ENCODE results near the gene FAM114A1. TPM values are rescaled to one million over a fixed set of nuclear protein-coding genes. Genes with fewer than 3 reads are reported as not detected.

Gene FAM114A1
- total RNA-seq, 1 donor from 2014 or later, result 223 TPM

GRCh38 chr4:38924353-38924752 is 56.7 kb downstream of the FAM114A1 start:
- no peak for TF ChIP-seq CTCF (IDR thresholded peaks at IDR 0.05)
- Mint-ChIP-seq H3K36me3 (ENCODE audit: low read depth) (peaks cover 36% of the 10 kb centered on the region), H3K9me3 (ENCODE audit: low read depth) (no peaks in the 10 kb centered on the region), H3K4me3 (ENCODE audit: unreplicated experiment) (no peak overlapping the region), H3K27me3 (ENCODE audit: low read depth) (no peaks in the 10 kb centered on the region), H3K27ac (ENCODE audit: unreplicated experiment) (no peak overlapping the region), H3K4me1 (ENCODE audit: low read depth) (peaks cover 22% of the 10 kb centered on the region)
- DNase-seq (ENCODE audit: low spot score), result no peak

- TF ChIP-seq CTCF (IDR thresholded peaks at IDR 0.05), result no peak
- DNase-seq (ENCODE audit: low spot score), result no peak
- H3K9me3 Mint-ChIP-seq (ENCODE audit: low read depth), result no peaks in the 10 kb centered on the region
- H3K4me1 Mint-ChIP-seq (ENCODE audit: low read depth), result peaks cover 8% of the 10 kb centered on the region
- H3K36me3 Mint-ChIP-seq (ENCODE audit: low read depth), result peaks cover 43% of the 10 kb centered on the region
- H3K4me3 Mint-ChIP-seq (ENCODE audit: unreplicated experiment), result no peak overlapping the region
- H3K27me3 Mint-ChIP-seq (ENCODE audit: low read depth), result no peaks in the 10 kb centered on the region
- H3K27ac Mint-ChIP-seq (ENCODE audit: unreplicated experiment), result no peak overlapping the region
These were observed 58.1 kb downstream of the FAM114A1 start for GRCh38 chr4:38925492-38926413.

- H3K27ac Mint-ChIP-seq (ENCODE audit: unreplicated experiment), result no peak overlapping the region
- H3K4me3 Mint-ChIP-seq (ENCODE audit: unreplicated experiment), result no peak overlapping the region
- no peaks in the 10 kb centered on the region for H3K4me1 Mint-ChIP-seq (ENCODE audit: low read depth)
- TF ChIP-seq CTCF (IDR thresholded peaks at IDR 0.05), result no peak
- no peaks in the 10 kb centered on the region for H3K9me3 Mint-ChIP-seq (ENCODE audit: low read depth)
- DNase-seq (ENCODE audit: low spot score), result no peak
- peaks cover 45% of the 10 kb centered on the region for H3K36me3 Mint-ChIP-seq (ENCODE audit: low read depth)
- H3K27me3 Mint-ChIP-seq (ENCODE audit: low read depth), result no peaks in the 10 kb centered on the region
These were observed 59.3 kb downstream of the FAM114A1 start for GRCh38 chr4:38926896-38927295.

- H3K27me3 Mint-ChIP-seq (ENCODE audit: low read depth), result no peaks in the 10 kb centered on the region
- H3K4me3 Mint-ChIP-seq (ENCODE audit: unreplicated experiment), result no peak overlapping the region
- no peak for DNase-seq (ENCODE audit: low spot score)
- no peak for TF ChIP-seq CTCF (IDR thresholded peaks at IDR 0.05)
- no peaks in the 10 kb centered on the region for H3K9me3 Mint-ChIP-seq (ENCODE audit: low read depth)
- H3K36me3 Mint-ChIP-seq (ENCODE audit: low read depth), result peaks cover 49% of the 10 kb centered on the region
- H3K4me1 Mint-ChIP-seq (ENCODE audit: low read depth), result no peaks in the 10 kb centered on the region
- H3K27ac Mint-ChIP-seq (ENCODE audit: unreplicated experiment), result no peak overlapping the region
These were observed 61.0 kb downstream of the FAM114A1 start for GRCh38 chr4:38928568-38928967.

GRCh38 chr4:38928974-38929373 is 61.4 kb downstream of the FAM114A1 start:
- TF ChIP-seq CTCF (IDR thresholded peaks at IDR 0.05), result no peak
- H3K4me1 Mint-ChIP-seq (ENCODE audit: low read depth), result no peaks in the 10 kb centered on the region
- H3K36me3 Mint-ChIP-seq (ENCODE audit: low read depth), result peaks cover 53% of the 10 kb centered on the region
- no peak for DNase-seq (ENCODE audit: low spot score)
- no peak overlapping the region for H3K4me3 Mint-ChIP-seq (ENCODE audit: unreplicated experiment)
- no peaks in the 10 kb centered on the region for H3K27me3 Mint-ChIP-seq (ENCODE audit: low read depth)
- H3K9me3 Mint-ChIP-seq (ENCODE audit: low read depth), result no peaks in the 10 kb centered on the region
- no peak overlapping the region for H3K27ac Mint-ChIP-seq (ENCODE audit: unreplicated experiment)

Data from chondrocyte (in vitro differentiated cells).